Cardiac fibroblast (primary cell): ENCODE data around the gene USP2.

Source experiments
- DNase-seq, 2 donors: peaks; one replicate each; pipeline versions ENCODE4 v3.0.0 to v3.0.0-alpha.2; 2010; ENCODE audit warnings: low read depth in 2 of 2
- H3K4me3 ChIP-seq, 2 donors: replicated peaks in 1 of 2; 1 replicate in 1 of 2; 2 replicates in 1 of 2; pipeline ENCODE4 v1.5.1; 2011; ENCODE audit warnings: low read depth in 2 of 2, low read length in 2 of 2, mild to moderate bottlenecking in 2 of 2, moderate library complexity in 1 of 2
- CTCF ChIP-seq: IDR thresholded peaks from one replicate; pipeline ENCODE4 v1.5.1; 2011; ENCODE audit warnings: low read depth, mild to moderate bottlenecking, low read length, inconsistent platforms

The USP2 gene

GRCh38 chr11:119356349-119357031 lies 25.0 kb downstream of the USP2 start:
- DNase-seq, result peak; percentile 70 to 78
- peak overlapping the region; percentile 56 to 57 for H3K4me3 ChIP-seq
- peak; percentile 76 for TF ChIP-seq CTCF

GRCh38 chr11:119355091-119355843 lies 26.2 kb downstream of the USP2 start:
- no peak overlapping the region for H3K4me3 ChIP-seq
- no peak for TF ChIP-seq CTCF
- no peak for DNase-seq

DNA sequence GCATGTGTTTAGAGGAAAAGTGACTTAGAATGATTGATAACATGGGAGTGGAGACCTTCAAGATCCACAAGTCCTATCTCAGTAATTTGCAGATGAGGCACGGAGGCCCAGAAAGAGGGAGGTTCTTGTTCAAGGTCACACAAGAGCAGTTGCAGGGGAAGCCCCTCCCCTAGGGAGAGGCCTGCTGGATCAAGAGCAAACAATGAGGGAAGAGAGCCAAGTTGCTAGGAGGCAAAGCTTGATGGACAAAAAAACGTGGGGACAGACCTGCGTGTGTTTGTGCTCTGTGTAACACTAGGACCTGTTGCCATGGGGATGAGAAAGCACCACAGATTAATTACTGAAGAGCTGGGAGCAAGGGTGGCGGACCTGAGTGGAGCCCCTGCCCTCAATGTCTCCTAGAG lies 28.6 kb downstream of the USP2 start:
- peak; percentile 20 to 84 for DNase-seq
- TF ChIP-seq CTCF, result no peak

DNA sequence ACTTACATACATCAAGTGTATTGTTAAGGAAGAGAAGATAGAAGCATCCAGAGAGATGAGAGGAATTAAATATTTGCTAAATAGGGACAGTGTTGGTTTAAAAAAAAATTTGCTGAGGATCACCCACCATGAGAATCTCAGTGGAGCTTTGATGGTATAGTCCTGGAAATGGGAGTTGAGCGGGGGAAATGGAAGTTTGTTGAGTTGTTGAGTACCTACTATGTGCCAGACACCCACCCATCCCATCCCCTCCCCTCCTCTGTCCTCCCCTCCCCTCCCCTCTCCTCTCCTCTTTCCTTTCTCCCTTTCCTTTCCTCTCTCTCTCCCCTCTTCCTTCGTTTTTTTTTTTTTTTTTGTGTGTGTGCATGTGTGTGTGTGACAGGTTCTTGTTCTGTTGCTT lies 30.3 kb downstream of the USP2 start:
- DNase-seq, result no peak
- H3K4me3 ChIP-seq, result no peak overlapping the region
- TF ChIP-seq CTCF, result no peak

More for the DNA sequence above, 28.6 kb downstream of the USP2 start:
- no peak overlapping the region for H3K4me3 ChIP-seq

DNA sequence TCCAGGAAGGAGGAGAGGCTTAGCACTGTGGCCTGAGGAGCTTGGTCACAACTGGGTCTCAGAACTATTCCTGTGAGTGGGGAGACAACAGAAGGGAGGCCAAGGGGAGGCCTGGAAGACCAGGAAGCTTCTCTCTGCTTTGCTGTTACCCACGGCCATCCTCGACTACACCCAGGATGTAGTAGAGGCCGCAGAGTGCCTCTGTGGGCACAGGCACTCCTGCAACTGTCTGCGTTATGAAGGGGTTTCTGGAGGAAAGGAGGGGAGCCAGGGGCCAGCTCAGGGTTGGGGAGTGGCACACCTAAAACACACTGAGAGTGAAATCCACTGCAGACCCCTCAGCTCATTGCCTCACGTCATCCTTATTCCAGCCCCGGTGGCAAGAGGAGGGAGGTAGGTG lies 31.2 kb downstream of the USP2 start:
- H3K4me3 ChIP-seq, result no peak overlapping the region
- no peak for DNase-seq
- TF ChIP-seq CTCF, result no peak

- H3K4me3 ChIP-seq, result no peak overlapping the region
- TF ChIP-seq CTCF, result no peak
- no peak for DNase-seq
Observed at GRCh38 chr11:119347940-119348605, 33.4 kb downstream of the USP2 start.
